ENCODE results near the gene LYRM1.

LYRM1 gene

GRCh38 chr16:20871941-20872815, 28.4 kb upstream of the LYRM1 start:
- no peak for FAIRE-seq

- FAIRE-seq = no peak
Observed at GRCh38 chr16:20873331-20873730, 27.2 kb upstream of the LYRM1 start.

- no peak for FAIRE-seq
Observed at GRCh38 chr16:20874088-20874581, 26.4 kb upstream of the LYRM1 start.

GRCh38 chr16:20875355-20875650, 25.3 kb upstream of the LYRM1 start:
- FAIRE-seq = no peak

- FAIRE-seq = no peak
Observed at GRCh38 chr16:20878682-20879147, 21.9 kb upstream of the LYRM1 start.

- FAIRE-seq = no peak
Observed at GRCh38 chr16:20879175-20880040, 21.2 kb upstream of the LYRM1 start.

- no peak for FAIRE-seq
Observed at GRCh38 chr16:20880867-20881502, 19.6 kb upstream of the LYRM1 start.

- no peak for FAIRE-seq
Observed at GRCh38 chr16:20881503-20881878, 19.1 kb upstream of the LYRM1 start.

GRCh38 chr16:20883554-20884239, 16.9 kb upstream of the LYRM1 start:
- no peak for FAIRE-seq

GRCh38 chr16:20884240-20884556, 16.4 kb upstream of the LYRM1 start:
- FAIRE-seq = no peak

- no peak for FAIRE-seq
Observed at GRCh38 chr16:20886320-20886719, 14.3 kb upstream of the LYRM1 start.

GRCh38 chr16:20887207-20887606, 13.4 kb upstream of the LYRM1 start:
- no peak for FAIRE-seq

- no peak for FAIRE-seq
Observed at GRCh38 chr16:20889625-20890275, 10.8 kb upstream of the LYRM1 start.

- no peak for FAIRE-seq
Observed at GRCh38 chr16:20894388-20894787, 6.2 kb upstream of the LYRM1 start.

GRCh38 chr16:20897253-20897897, 3.2 kb upstream of the LYRM1 start:
- FAIRE-seq = no peak

- FAIRE-seq = no peak
Observed at GRCh38 chr16:20897922-20898321, 2.6 kb upstream of the LYRM1 start.

- FAIRE-seq = no peak
Observed at GRCh38 chr16:20899071-20899470, 1.5 kb upstream of the LYRM1 start.

- no peak for FAIRE-seq
Observed at GRCh38 chr16:20899477-20900298, 883 bp upstream of the LYRM1 start.

- FAIRE-seq = no peak
Observed at GRCh38 chr16:20901068-20901435, 481 bp downstream of the LYRM1 start.

- no peak for FAIRE-seq
Observed at GRCh38 chr16:20901436-20902112, 1.0 kb downstream of the LYRM1 start.

All from endometrium (tissue), 2 donors.